ENCODE measurements around the gene PRODH2. TPM values are rescaled to one million over a fixed set of nuclear protein-coding genes. Genes with fewer than 3 reads are reported as not detected.

PRODH2 gene, protein sequence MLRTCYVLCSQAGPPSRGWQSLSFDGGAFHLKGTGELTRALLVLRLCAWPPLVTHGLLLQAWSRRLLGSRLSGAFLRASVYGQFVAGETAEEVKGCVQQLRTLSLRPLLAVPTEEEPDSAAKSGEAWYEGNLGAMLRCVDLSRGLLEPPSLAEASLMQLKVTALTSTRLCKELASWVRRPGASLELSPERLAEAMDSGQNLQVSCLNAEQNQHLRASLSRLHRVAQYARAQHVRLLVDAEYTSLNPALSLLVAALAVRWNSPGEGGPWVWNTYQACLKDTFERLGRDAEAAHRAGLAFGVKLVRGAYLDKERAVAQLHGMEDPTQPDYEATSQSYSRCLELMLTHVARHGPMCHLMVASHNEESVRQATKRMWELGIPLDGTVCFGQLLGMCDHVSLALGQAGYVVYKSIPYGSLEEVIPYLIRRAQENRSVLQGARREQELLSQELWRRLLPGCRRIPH
- not detected for polyA plus RNA-seq (2013, experiment 1 of 2; ENCODE audit: insufficient read length)
- not detected for polyA plus RNA-seq (2013, experiment 2 of 2; ENCODE audit: insufficient read length)

DNA sequence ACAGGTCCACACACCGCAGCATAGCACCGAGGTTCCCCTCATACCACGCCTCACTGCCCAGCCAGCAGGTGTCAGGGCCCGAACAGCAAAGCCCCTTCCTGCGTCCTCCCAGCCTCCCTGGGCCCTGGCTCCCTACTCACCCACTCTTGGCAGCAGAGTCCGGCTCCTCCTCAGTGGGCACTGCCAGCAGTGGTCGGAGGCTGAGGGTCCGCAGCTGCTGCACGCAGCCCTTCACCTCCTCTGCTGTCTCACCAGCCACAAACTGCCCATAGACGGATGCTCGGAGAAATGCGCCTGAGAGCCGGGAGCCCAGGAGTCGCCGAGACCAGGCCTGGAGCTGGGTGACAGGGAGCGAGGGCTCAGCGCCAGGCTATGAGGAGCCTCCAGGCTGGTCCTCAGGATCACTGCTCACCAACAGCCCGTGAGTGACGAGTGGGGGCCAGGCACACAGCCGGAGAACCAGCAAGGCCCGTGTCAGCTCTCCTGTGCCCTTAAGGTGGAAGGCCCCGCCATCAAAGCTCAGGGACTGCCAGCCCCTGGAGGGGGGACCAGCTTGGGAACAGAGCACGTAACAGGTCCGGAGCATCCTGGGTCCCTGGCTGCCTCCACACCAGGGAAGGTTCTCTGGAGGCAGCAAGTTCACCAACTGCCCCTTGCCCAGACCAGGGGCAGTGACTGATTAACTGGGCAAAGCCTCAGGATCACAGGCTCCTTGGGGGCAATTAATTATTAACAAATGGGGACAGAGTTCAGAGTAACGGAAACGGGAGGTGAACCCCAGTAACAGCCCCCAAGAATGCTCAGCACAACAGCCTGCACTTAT lies at the start of gene PRODH2:
Gene PRODH2, minus strand, starts transcription at position 626 of the 823 bp plus-strand sequence. Its CDS starts 40 bp downstream, at position 586.
- no peak for DNase-seq

GRCh38 chr19:35861640-35862160 lies 49.1 kb upstream of the PRODH2 start:
- no peak for DNase-seq

- DNase-seq, result no peak
These were observed 48.4 kb upstream of the PRODH2 start for GRCh38 chr19:35860818-35861639.

GRCh38 chr19:35860436-35860817 lies 47.8 kb upstream of the PRODH2 start:
- no peak for DNase-seq

GRCh38 chr19:35859414-35859813 lies 46.8 kb upstream of the PRODH2 start:
- DNase-seq, result no peak

DNA sequence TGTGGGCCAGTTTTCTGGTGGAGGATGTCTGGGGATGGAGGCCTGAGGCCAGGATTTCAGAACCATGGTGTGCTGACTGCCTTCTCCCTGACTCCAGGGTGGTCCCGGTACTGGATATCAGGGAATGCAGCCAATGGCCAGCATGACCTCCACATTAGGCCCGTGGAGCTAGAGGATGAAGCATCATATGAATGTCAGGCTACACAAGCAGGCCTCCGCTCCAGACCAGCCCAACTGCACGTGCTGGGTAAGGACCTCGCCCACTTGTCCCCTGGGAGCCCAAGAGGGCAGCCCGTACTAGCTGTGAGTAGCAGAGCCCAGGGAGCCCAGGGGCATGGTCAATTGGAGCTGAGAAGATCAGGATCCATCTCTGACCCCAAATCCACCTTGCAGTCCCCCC lies 45.7 kb upstream of the PRODH2 start:
- no peak for DNase-seq

- no peak for DNase-seq
These were observed 44.0 kb upstream of the PRODH2 start, which contains the start of gene KIRREL2 for GRCh38 chr19:35856546-35857149. KIRREL2 (plus strand) TSS chr19:35856911; CDS start chr19:35857120, 209 bp downstream.

DNA sequence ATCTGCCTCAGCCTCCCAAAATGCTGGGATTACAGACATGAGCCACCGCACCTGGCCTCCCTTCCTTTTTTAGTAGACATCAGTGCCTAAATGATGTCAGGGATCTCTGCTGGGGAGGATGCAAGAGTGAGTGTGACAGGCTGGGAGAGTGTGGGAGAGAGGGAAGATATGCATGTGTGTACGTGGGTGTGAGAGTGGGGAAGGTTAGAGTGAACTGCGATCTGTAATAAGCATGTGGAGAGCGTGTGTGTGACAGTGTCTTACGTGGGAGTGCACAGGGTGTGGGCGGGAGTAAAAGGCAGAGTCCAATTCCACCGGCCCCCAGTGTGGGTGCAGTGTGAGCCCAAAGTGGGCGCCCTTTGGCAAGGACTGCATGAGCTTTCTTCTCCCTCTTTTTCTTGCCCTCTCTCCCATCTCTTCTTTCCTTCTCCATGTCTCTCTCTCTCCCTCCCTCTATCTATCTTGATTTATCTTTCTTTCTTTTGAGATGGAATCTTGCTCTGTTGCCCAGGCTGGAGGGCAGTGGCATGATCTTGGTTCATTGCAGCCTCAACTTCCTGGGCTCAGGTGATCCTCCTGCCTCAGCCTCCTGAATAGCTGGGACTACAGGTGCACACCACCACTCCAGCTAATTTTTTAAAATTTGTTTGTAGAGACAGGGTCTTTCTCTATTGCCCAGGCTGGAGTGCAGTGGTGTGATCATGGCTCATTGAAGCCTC lies 40.6 kb upstream of the PRODH2 start:
- DNase-seq, result no peak

DNA sequence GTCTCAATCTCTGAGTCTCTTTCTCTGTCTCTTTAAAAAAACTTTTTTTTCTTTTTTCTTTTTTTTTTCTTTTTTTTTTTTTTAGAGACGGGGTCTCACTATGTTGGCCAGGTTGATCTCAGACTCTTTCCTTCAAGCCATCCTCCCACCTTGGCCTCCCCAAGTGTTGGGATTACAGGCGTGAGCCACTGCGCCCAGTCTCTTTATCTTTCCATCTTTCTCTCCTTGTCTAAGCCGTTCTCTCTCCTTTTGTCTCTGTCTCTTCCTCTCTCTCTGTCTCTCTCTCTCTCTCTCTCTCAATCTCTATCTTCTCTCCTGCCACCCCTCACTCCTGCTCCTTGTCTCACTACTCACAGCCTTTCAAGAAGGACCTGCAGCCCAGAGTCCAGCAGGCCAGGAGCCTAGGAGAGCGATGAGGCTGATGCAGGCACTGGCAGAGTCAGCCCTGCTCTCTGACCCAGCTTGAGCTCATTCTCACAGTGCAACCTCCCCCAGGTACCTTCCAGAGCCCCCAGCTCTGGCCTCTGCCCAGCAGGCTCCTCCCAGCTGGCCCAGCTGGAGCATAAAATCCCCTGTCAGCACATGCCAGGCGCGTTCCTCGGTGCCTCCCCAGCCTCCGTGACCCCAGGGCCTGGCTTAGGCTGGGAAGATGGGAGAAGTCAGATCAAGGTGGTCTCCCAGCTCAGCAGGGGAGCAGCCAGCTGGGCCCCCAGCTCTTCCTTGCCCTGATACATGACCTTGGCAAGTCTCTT lies 39.6 kb upstream of the PRODH2 start, which contains the start of gene NPHS1:
Gene NPHS1, minus strand, starts transcription at position 476 of the 752 bp plus-strand sequence. CDS start 667 bp downstream, outside the sequence.
- no peak for DNase-seq

DNA sequence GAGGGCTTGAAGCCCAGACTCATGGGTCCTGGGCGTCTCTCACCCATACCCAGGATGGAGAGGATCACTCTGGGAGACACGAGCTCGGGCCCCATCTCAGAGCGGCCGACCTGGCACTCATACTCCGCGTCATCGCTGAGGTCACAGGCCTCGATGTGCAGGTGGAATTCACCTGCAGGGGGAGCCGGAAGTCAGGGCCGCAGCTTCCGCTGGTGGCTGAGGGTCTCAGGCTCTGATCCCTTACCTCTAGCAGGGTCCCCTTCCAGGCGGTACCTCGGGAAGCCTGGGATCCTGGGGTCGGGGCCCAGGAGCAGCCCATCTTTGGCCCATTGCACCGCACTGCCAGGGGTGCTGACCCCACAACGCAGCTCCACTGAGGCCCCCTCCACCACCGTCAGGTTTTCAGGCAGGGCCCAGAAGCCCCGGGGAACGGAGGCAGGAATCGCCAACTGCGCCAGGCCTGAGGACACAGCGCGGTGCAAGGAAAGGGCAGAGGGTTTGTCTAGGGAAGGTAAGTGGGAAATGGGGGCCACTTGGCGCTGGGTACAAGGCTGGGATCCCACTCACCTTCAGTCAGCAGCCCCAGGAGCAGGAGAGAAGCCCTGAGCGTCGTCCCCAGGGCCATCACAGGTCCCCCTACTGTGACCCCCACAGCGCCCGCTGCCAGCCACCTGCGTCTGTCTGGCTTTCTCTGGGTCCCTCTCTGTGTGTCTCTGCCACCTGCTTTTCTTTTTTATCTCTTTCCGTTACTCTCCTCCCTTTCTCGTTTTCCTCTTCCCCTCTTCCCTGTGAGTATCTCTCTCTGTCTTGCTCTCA lies 38.8 kb upstream of the PRODH2 start:
- no peak for DNase-seq

DNA sequence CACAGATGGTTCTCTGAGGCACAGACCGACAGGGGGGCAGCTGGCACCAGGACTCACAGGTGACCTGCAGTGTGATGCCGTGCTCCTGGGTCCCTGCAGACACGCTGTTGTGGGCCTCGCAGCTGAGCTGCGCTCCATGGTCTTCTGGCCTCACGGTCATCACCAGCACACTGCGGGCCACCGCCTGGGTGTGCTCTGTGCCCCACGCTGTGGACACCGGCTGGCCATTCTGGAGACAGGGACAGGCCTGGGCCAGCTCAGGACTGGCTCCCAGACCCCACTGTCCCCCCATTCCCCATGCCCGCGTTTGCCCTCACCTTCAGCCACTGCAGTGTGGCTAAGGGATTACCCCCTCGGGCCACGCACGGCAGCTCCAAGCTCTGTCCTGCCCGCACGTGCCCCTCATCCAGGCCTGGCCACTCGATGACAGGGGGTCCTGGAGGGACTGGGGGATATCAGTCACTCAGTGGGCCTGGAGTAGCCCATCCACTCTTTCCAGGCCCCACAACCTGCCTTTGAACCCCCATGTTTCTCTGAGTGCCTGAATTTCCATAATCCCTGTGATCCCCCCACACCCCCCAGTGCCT lies 36.4 kb upstream of the PRODH2 start:
- no peak for DNase-seq

DNA sequence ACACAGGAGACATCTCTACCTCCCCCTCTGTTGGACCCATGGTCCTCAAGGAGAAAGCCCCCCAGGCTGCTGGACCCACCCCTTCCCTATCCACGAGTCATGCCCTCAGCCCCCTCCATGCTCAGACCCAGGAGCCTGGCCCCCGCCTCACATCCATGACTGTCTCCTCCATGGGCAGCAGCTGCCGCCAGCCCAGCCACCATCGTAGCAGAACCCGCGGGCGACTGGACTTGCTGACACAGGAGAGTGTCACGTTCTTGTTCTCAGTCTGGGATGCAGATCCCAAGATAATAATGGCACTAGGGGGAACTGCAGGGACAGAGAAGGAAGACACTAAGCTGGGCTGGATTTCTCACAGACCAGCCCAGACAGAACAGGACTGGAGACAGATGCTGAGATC lies 35.8 kb upstream of the PRODH2 start:
- DNase-seq, result no peak

- DNase-seq, result no peak
These were observed 35.3 kb upstream of the PRODH2 start for GRCh38 chr19:35847911-35848310.

- no peak for DNase-seq
These were observed 33.5 kb upstream of the PRODH2 start for GRCh38 chr19:35846038-35846668.

GRCh38 chr19:35845215-35846037 lies 32.8 kb upstream of the PRODH2 start:
- no peak for DNase-seq

DNA sequence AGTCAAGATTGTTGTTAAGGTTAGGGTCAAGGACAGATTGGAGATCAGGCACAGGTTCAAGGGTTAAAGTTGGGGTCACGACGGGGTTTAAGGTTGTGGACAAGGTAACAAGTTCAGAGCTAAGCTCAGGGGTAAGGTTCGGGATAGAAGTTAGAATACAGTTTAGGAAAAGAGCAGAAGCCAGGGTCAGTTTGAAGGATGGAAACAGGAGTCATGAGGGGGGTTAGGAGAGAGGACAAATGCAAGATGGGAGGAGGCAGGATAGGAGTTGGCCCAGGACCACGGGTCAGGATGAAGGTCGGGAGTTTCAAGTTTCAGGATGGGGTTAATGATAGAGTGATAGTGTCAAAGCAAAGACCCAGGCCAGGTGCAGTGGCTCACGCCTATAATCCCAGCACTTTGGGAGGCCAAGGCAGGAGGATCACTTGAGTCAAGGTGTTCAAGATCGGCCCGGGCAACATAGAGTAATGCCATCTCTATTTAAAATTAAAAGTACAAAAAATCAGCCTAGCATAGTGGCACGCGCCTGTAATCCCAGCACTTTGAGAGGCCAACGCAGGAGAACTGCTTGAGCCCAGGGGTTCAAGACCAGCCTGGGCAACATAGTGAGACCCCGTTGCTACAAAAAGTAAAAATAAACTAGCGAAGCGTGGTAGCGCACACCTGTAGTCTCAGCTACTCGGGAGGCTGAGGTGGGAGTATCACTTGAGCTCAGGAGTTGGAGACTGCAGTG lies 32.0 kb upstream of the PRODH2 start:
- DNase-seq, result no peak
